Measurements from ENCODE around the gene TCEA2.

TCEA2 gene

DNA sequence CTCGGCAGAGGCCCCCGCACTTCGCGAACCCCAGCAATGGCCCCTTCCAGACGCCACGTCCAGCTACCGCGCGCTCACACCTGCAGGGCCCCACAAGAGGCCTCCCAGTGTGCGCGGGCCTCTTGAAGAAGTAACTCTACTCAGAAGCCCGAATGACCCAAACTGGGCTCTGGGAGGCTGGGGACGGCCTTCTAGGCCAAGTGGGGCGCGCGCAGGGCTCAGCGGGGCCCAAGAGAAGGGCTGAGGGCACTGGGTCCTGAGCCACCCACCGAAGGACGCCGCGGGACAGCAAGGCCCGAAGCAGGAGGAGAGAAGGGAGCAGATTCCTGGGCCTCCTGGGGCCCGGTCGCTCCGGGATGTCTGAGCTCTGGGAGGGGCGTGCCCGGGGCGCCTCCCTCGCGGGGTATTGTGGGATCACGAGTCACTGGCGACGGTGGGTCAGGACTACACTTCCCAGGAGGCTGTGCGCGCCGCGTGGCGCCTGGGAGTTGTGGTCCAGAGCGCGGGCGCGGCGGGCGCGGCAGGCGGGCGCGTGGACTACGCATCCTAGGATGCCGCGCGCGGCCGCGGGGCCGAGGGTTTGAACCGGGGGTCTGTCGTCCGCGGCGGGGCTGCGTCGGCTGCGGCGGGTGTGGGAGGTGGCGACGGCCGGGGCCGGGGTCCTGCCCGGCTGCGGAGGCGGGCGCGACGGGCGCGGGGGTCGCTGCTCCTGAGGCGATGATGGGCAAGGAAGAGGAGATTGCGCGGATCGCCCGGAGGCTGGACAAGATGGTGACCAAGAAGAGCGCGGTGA, at the start of gene TCEA2:
Gene TCEA2 (plus strand): TSS at position 603 of the 793 bp plus-strand sequence. CDS start 115 bp downstream, at position 718.
- peak within 1 kb of the TSS; percentile 79 for H3K4me3 ChIP-seq (replicated peaks; ENCODE audit: low read depth, low read length)
- DNase-seq (ENCODE audit: extremely low read depth, insufficient read length): peak; percentile 91
- H3K36me3 ChIP-seq (ENCODE audit: control insufficient read depth, insufficient read depth, low read length): no peaks in the 10 kb centered on the region
- no peaks in the 10 kb centered on the region for H3K27me3 ChIP-seq (replicated peaks; ENCODE audit: control insufficient read depth, insufficient read depth, low read length)
- TF ChIP-seq, protein P1, sequence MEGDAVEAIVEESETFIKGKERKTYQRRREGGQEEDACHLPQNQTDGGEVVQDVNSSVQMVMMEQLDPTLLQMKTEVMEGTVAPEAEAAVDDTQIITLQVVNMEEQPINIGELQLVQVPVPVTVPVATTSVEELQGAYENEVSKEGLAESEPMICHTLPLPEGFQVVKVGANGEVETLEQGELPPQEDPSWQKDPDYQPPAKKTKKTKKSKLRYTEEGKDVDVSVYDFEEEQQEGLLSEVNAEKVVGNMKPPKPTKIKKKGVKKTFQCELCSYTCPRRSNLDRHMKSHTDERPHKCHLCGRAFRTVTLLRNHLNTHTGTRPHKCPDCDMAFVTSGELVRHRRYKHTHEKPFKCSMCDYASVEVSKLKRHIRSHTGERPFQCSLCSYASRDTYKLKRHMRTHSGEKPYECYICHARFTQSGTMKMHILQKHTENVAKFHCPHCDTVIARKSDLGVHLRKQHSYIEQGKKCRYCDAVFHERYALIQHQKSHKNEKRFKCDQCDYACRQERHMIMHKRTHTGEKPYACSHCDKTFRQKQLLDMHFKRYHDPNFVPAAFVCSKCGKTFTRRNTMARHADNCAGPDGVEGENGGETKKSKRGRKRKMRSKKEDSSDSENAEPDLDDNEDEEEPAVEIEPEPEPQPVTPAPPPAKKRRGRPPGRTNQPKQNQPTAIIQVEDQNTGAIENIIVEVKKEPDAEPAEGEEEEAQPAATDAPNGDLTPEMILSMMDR (IDR thresholded peaks at IDR 0.05; ENCODE audit: insufficient read depth, low read length, poor library complexity, severe bottlenecking): no peak

DNA sequence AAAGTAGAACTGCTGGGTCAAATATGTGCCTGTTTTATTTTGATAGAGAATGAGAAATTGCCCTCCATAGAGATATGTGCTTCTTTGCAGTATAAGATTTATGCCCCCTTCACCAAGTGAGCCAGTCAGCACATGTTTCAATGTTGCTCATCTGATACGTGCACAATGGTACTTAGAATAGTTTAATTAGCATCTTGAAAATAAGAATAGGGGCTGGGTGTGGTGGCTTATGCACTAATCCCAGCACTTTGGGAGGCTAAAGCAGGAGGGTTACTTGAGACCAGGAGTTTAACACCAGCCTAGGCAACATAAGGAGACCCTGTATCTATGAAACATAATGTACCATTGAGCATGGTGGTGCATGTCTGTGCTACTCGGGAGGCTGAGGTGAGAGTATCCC, 47.4 kb upstream of the TCEA2 start:
- Histone ChIP-seq H3K27me3 (replicated peaks; ENCODE audit: control insufficient read depth, insufficient read depth, low read length) (no peaks in the 10 kb centered on the region), H3K4me3 (replicated peaks; ENCODE audit: low read depth, low read length) (no peak overlapping the region), H3K36me3 (ENCODE audit: control insufficient read depth, insufficient read depth, low read length) (peaks cover 26% of the 10 kb centered on the region)
- no peak for DNase-seq (ENCODE audit: extremely low read depth, insufficient read length)
- TF ChIP-seq, protein P1 (IDR thresholded peaks at IDR 0.05; ENCODE audit: insufficient read depth, low read length, poor library complexity, severe bottlenecking): no peak

DNA sequence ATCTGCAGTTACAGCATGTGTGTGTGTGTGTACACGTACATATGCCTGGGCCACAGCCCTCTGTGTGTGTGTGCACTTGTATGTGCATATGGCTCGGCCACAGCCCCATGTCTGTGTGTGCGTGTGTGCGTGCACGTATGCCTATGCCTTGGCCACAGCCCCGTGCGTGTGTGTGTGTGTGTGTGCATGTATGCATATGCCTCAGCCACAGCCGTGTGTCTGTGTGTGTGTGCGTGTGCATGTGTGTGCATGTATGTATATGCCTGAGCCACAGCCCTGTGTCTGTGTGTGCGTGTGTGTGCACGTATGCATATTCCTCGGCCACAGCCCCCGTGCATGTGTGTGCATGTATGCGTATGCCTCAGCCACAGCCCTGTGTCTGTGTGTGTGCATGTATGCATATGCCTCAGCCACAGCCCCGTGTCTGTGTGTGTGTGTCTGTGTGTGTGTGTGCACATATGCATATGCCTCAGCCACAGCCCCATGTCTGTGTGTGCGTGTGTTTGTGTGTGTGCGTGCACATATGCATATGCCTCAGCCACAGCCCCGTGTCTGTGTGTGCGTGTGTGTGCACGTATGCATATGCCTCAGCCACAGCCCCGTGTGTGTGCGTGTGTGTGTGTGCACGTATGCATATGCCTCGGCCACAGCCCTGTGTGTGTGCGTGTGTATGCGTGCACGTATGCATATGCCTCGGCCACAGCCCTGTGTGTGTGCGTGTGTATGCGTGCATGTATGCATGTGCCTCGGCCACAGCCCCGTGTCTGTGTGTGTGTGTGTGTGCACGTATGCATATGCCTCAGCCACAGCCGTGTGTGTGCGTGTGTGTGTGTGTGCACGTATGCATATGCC, 41.6 kb upstream of the TCEA2 start:
- TF ChIP-seq, protein P1 (IDR thresholded peaks at IDR 0.05; ENCODE audit: insufficient read depth, low read length, poor library complexity, severe bottlenecking): no peak
- no peak for DNase-seq (ENCODE audit: extremely low read depth, insufficient read length)
- peaks cover 52% of the 10 kb centered on the region for H3K36me3 ChIP-seq (ENCODE audit: control insufficient read depth, insufficient read depth, low read length)

DNA sequence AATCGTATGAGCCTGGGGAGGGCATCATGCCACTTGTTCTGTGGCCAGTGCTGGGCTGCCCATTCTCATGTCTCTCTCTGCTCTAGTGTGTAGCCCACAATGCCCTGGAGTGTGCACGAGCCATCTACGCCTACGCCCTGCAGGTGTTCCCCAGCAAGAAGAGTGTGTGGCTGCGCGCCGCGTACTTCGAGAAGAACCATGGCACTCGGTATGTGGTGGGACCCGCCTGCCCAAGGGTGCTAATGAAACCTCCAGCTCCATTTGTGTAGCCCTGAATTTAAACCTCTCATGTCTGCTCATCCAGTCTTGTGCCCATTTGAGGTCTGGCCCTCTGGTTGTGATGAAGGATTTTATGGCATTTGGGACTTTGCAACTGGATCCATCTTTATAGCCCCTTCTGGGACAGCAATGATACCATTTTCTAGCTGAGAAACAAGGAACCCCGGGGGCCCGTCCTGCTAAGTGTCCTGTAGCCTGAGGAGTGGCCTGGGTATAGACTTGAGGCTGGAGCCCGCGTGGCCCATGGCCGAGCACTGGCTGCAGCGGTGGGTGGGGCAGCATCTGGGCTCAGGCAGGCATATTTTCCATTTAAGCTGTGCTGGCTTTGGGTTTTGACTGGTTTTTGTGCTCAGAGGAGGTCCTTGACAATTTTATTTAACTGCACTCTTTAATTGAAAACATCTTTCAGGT, 40.2 kb upstream of the TCEA2 start:
- TF ChIP-seq, protein P1 (IDR thresholded peaks at IDR 0.05; ENCODE audit: insufficient read depth, low read length, poor library complexity, severe bottlenecking): no peak
- Histone ChIP-seq H3K36me3 (ENCODE audit: control insufficient read depth, insufficient read depth, low read length) (peaks cover 62% of the 10 kb centered on the region), H3K27me3 (replicated peaks; ENCODE audit: control insufficient read depth, insufficient read depth, low read length) (no peaks in the 10 kb centered on the region), H3K4me3 (replicated peaks; ENCODE audit: low read depth, low read length) (no peak overlapping the region)
- DNase-seq (ENCODE audit: extremely low read depth, insufficient read length): no peak

More for the DNA sequence above, 41.6 kb upstream of the TCEA2 start:
- H3K4me3 ChIP-seq (replicated peaks; ENCODE audit: low read depth, low read length): no peak overlapping the region
- no peaks in the 10 kb centered on the region for H3K27me3 ChIP-seq (replicated peaks; ENCODE audit: control insufficient read depth, insufficient read depth, low read length)

DNA sequence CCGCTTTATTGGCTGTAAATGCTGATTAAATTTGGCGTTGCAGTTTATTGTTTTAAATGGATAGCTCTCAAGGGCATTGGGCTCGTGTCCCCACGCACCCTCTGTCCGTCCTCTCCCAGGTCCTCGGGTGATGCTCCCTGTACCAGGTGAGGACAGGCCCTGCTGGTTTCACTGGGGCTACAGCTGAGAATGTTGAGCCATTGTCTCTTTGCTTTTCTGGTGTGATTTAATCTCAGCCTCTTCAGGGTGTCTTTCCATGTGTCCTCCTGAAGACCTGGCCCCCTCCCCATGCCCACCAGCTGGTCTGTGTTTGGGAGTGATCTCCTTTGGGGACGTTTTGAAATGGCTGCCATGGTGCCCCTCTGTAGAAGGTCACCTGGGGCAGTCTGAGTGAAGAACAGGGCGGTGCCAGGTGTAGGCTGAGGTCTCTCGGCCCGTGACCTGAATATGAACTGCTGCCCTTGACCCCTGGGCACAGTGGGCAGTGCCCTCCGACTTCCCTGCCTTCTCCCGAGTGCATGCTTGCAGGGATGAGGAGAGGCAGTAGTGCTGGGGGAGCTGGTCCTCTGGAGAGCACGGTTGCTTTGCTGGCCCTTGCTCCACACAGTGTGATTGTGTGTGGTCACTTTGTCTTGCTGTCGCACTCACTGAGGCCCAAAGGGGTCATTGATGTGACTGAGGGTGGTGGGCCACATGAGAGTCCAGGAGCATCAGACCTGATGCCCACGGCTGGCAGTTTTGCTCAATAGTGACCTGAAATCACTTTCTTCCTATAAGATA, 39.4 kb upstream of the TCEA2 start:
- Histone ChIP-seq H3K4me3 (replicated peaks; ENCODE audit: low read depth, low read length) (no peak overlapping the region), H3K36me3 (ENCODE audit: control insufficient read depth, insufficient read depth, low read length) (peaks cover 64% of the 10 kb centered on the region)

More for the DNA sequence above, 39.4 kb upstream of the TCEA2 start:
- TF ChIP-seq, protein P1 (IDR thresholded peaks at IDR 0.05; ENCODE audit: insufficient read depth, low read length, poor library complexity, severe bottlenecking): no peak
- no peaks in the 10 kb centered on the region for H3K27me3 ChIP-seq (replicated peaks; ENCODE audit: control insufficient read depth, insufficient read depth, low read length)
- no peak for DNase-seq (ENCODE audit: extremely low read depth, insufficient read length)

All from GM06990 (cell line).